HEK293 (cell line): Measurements from ENCODE around the gene HLA-DMB.
A peak's percentile ranks its signal among the peaks of the same experiment; 100 is the strongest.

ENCODE experiments used
- BCL11A ChIP-seq: fragments of 450-650 bp; formaldehyde crosslinking; IDR thresholded peaks from 2 replicates; pipeline ENCODE4 v1.5.1; 2016; ENCODE audit warnings: low read depth, missing biosample characterization, missing genetic modification characterization
- GLI4 ChIP-seq: fragments of 450-650 bp; formaldehyde crosslinking; IDR thresholded peaks from 2 replicates; pipeline ENCODE4 v1.5.1; 2016; ENCODE audit warnings: missing biosample characterization, missing genetic modification characterization
- GLIS2 ChIP-seq: fragments of 450-650 bp; formaldehyde crosslinking; IDR thresholded peaks from 2 replicates; pipeline ENCODE4 v1.5.1; 2016; ENCODE audit warnings: missing biosample characterization, missing genetic modification characterization
- OVOL3 ChIP-seq: fragments of 450-650 bp; formaldehyde crosslinking; IDR thresholded peaks from 2 replicates; pipeline ENCODE4 v1.5.1; 2016; ENCODE audit warnings: missing biosample characterization, missing genetic modification characterization
- REPIN1 ChIP-seq: fragments of 450-650 bp; formaldehyde crosslinking; IDR thresholded peaks from 2 replicates; pipeline ENCODE4 v1.5.1; 2017; ENCODE audit warnings: missing biosample characterization, missing genetic modification characterization, low read depth
- ZFP41 ChIP-seq: fragments of 450-650 bp; formaldehyde crosslinking; IDR thresholded peaks from 2 replicates; pipeline ENCODE4 v1.5.1; 2016; ENCODE audit warnings: missing biosample characterization, missing genetic modification characterization, borderline replicate concordance
- ZNF114 ChIP-seq: fragments of 450-650 bp; formaldehyde crosslinking; IDR thresholded peaks from 2 replicates; pipeline ENCODE4 v1.5.0; 2017; ENCODE audit warnings: missing biosample characterization, missing genetic modification characterization
- ZNF157 ChIP-seq: fragments of 450-650 bp; formaldehyde crosslinking; IDR thresholded peaks from 2 replicates; pipeline ENCODE4 v1.5.1; 2016; ENCODE audit warnings: missing biosample characterization, missing genetic modification characterization
- ZNF2 ChIP-seq: fragments of 450-650 bp; formaldehyde crosslinking; IDR thresholded peaks from 2 replicates; pipeline ENCODE4 v1.5.1; 2016; ENCODE audit warnings: missing biosample characterization, missing genetic modification characterization
- ZNF211 ChIP-seq: fragments of 450-650 bp; formaldehyde crosslinking; IDR thresholded peaks from 2 replicates; pipeline ENCODE4 v1.5.1; 2016; ENCODE audit warnings: low read depth, missing biosample characterization, missing genetic modification characterization
- ZNF23 ChIP-seq: fragments of 450-650 bp; formaldehyde crosslinking; IDR thresholded peaks from 2 replicates; pipeline ENCODE4 v1.5.1; 2016; ENCODE audit warnings: missing biosample characterization, missing genetic modification characterization, borderline replicate concordance
- ZNF24 ChIP-seq: fragments of 450-650 bp; formaldehyde crosslinking; IDR thresholded peaks from 2 replicates; pipeline ENCODE4 v1.5.1; 2016; ENCODE audit warnings: missing biosample characterization, missing genetic modification characterization
- ZNF324 ChIP-seq: fragments of 450-650 bp; formaldehyde crosslinking; IDR thresholded peaks from 2 replicates; pipeline ENCODE4 v1.5.1; 2016; ENCODE audit warnings: missing biosample characterization, missing genetic modification characterization
- ZNF354C ChIP-seq: fragments of 450-650 bp; formaldehyde crosslinking; IDR thresholded peaks from 2 replicates; pipeline ENCODE4 v1.5.1; 2016; ENCODE audit warnings: missing biosample characterization, missing genetic modification characterization, low read depth, borderline replicate concordance
- ZNF530 ChIP-seq: fragments of 450-650 bp; formaldehyde crosslinking; IDR thresholded peaks from 2 replicates; pipeline ENCODE4 v1.5.1; 2016; ENCODE audit warnings: low read depth, missing biosample characterization, missing genetic modification characterization
- ZNF629 ChIP-seq: fragments of 450-650 bp; formaldehyde crosslinking; IDR thresholded peaks from 2 replicates; pipeline ENCODE4 v1.5.1; 2017; ENCODE audit warnings: missing biosample characterization, missing genetic modification characterization
- ZNF654 ChIP-seq: fragments of 450-650 bp; formaldehyde crosslinking; IDR thresholded peaks from 2 replicates; pipeline ENCODE4 v1.5.1; 2016; ENCODE audit warnings: low read depth, missing biosample characterization, missing genetic modification characterization
- ZNF777 ChIP-seq: fragments of 450-650 bp; formaldehyde crosslinking; IDR thresholded peaks from 2 replicates; pipeline ENCODE4 v1.5.1; 2017; ENCODE audit warnings: missing biosample characterization, missing genetic modification characterization, borderline replicate concordance
- ZXDB ChIP-seq: fragments of 450-650 bp; formaldehyde crosslinking; IDR thresholded peaks from 2 replicates; pipeline ENCODE4 v1.5.1; 2016; ENCODE audit warnings: missing biosample characterization, missing genetic modification characterization
- TF ChIP-seq, protein P1 (sequence below): fragments of 450-650 bp; formaldehyde crosslinking; conservative IDR thresholded peaks from 2 replicates; pipeline ENCODE4 v1.5.1; 2016; ENCODE audit warnings: low read depth, missing biosample characterization, missing genetic modification characterization
- TF ChIP-seq, protein P2 (sequence below): fragments of 450-650 bp; formaldehyde crosslinking; IDR thresholded peaks from 2 replicates; pipeline ENCODE4 v1.5.1; 2016; ENCODE audit warnings: missing biosample characterization, missing genetic modification characterization
- TF ChIP-seq, protein P3 (sequence below): fragments of 450-650 bp; formaldehyde crosslinking; IDR thresholded peaks from 2 replicates; pipeline ENCODE4 v1.5.1; 2016; ENCODE audit warnings: missing biosample characterization, missing genetic modification characterization
- TF ChIP-seq, protein P4 (sequence below): fragments of 450-650 bp; formaldehyde crosslinking; IDR thresholded peaks from 2 replicates; pipeline ENCODE4 v1.5.1; 2017; ENCODE audit warnings: missing biosample characterization, missing genetic modification characterization
- TF ChIP-seq, protein P5 (sequence below): fragments of 450-650 bp; formaldehyde crosslinking; IDR thresholded peaks from 2 replicates; pipeline ENCODE4 v1.5.1; 2016; ENCODE audit warnings: missing biosample characterization, missing genetic modification characterization

HLA-DMB gene

DNA sequence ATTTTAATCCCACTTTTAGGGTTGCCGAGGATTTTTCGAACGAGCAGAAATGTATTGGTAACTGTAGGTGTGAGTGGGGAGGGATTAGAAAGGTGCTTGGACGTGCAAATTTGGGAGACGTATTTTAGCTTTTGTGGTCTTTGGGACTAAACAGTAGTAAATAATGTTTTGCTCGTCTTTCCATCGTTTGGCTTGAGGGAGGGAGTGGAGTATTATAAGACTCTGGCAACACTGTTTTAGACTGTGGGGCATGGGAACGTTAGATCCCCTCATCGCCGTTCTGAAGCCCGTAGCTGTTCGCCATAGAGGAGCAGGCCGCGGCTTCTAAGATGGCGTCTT is 30.4 kb upstream of the HLA-DMB start (continued):
- TF ChIP-seq ZXDB (tag by site-specific recombination), result peak; percentile 15; the same call in 1 of the 2 replicates
- TF ChIP-seq REPIN1 (tag by site-specific recombination), result peak; percentile 65; the same call in 1 of the 2 replicates
- no peak for TF ChIP-seq ZFP41 (tag by site-specific recombination)
- no peak for TF ChIP-seq ZNF530 (tag by site-specific recombination)
- no peak for TF ChIP-seq GLIS2 (tag by site-specific recombination)
- TF ChIP-seq, protein P1, sequence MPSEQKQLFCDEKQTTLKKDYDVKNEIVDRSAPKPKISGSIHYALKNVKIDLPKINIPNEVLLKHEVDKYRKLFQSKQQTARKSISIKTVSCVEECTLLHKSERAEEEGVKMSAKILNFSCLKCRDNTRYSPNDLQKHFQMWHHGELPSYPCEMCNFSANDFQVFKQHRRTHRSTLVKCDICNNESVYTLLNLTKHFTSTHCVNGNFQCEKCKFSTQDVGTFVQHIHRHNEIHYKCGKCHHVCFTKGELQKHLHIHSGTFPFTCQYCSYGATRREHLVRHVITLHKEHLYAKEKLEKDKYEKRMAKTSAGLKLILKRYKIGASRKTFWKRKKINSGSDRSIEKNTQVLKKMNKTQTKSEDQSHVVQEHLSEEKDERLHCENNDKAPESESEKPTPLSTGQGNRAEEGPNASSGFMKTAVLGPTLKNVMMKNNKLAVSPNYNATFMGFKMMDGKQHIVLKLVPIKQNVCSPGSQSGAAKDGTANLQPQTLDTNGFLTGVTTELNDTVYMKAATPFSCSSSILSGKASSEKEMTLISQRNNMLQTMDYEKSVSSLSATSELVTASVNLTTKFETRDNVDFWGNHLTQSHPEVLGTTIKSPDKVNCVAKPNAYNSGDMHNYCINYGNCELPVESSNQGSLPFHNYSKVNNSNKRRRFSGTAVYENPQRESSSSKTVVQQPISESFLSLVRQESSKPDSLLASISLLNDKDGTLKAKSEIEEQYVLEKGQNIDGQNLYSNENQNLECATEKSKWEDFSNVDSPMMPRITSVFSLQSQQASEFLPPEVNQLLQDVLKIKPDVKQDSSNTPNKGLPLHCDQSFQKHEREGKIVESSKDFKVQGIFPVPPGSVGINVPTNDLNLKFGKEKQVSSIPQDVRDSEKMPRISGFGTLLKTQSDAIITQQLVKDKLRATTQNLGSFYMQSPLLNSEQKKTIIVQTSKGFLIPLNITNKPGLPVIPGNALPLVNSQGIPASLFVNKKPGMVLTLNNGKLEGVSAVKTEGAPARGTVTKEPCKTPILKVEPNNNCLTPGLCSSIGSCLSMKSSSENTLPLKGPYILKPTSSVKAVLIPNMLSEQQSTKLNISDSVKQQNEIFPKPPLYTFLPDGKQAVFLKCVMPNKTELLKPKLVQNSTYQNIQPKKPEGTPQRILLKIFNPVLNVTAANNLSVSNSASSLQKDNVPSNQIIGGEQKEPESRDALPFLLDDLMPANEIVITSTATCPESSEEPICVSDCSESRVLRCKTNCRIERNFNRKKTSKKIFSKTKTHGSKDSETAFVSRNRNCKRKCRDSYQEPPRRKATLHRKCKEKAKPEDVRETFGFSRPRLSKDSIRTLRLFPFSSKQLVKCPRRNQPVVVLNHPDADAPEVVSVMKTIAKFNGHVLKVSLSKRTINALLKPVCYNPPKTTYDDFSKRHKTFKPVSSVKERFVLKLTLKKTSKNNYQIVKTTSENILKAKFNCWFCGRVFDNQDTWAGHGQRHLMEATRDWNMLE (tag by site-specific recombination), result no peak; the same call in 1 of the 2 replicates
- TF ChIP-seq, protein P2, sequence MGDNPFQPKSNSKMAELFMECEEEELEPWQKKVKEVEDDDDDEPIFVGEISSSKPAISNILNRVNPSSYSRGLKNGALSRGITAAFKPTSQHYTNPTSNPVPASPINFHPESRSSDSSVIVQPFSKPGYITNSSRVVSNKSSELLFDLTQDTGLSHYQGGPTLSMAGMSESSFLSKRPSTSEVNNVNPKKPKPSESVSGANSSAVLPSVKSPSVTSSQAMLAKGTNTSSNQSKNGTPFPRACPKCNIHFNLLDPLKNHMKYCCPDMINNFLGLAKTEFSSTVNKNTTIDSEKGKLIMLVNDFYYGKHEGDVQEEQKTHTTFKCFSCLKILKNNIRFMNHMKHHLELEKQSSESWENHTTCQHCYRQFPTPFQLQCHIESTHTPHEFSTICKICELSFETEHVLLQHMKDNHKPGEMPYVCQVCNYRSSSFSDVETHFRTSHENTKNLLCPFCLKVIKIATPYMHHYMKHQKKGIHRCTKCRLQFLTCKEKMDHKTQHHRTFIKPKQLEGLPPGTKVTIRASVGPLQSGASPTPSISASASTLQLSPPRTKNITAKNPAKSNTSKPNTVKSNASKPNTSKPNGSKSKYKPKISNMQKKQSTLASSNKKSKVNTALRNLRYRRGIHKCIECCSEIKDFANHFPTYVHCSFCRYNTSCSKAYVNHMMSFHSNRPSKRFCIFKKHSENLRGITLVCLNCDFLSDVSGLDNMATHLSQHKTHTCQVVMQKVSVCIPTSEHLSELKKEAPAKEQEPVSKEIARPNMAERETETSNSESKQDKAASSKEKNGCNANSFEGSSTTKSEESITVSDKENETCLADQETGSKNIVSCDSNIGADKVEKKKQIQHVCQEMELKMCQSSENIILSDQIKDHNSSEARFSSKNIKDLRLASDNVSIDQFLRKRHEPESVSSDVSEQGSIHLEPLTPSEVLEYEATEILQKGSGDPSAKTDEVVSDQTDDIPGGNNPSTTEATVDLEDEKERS (tag by site-specific recombination), result no peak
- peak; percentile 72; the same call in 1 of the 2 replicates for TF ChIP-seq ZNF2 (tag by site-specific recombination)
- no peak for TF ChIP-seq ZNF211
- peak; percentile 54; the same call in 1 of the 2 replicates for TF ChIP-seq OVOL3 (tag by site-specific recombination)
- peak; percentile 48; the same call in 1 of the 2 replicates for TF ChIP-seq ZNF324 (tag by site-specific recombination)
- 0 out of 2 replicates have a peak, but pooled peaks have one; percentile 51 for TF ChIP-seq GLI4 (tag by site-specific recombination)
- TF ChIP-seq, protein P3, sequence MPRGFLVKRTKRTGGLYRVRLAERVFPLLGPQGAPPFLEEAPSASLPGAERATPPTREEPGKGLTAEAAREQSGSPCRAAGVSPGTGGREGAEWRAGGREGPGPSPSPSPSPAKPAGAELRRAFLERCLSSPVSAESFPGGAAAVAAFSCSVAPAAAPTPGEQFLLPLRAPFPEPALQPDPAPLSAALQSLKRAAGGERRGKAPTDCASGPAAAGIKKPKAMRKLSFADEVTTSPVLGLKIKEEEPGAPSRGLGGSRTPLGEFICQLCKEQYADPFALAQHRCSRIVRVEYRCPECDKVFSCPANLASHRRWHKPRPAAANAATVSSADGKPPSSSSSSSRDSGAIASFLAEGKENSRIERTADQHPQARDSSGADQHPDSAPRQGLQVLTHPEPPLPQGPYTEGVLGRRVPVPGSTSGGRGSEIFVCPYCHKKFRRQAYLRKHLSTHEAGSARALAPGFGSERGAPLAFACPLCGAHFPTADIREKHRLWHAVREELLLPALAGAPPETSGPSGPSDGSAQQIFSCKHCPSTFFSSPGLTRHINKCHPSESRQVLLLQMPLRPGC (tag by site-specific recombination), result no peak
- no peak for TF ChIP-seq ZNF629 (tag by site-specific recombination)
- TF ChIP-seq, protein P4, sequence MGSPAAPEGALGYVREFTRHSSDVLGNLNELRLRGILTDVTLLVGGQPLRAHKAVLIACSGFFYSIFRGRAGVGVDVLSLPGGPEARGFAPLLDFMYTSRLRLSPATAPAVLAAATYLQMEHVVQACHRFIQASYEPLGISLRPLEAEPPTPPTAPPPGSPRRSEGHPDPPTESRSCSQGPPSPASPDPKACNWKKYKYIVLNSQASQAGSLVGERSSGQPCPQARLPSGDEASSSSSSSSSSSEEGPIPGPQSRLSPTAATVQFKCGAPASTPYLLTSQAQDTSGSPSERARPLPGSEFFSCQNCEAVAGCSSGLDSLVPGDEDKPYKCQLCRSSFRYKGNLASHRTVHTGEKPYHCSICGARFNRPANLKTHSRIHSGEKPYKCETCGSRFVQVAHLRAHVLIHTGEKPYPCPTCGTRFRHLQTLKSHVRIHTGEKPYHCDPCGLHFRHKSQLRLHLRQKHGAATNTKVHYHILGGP (tag by site-specific recombination), result no peak
- TF ChIP-seq ZNF777 (tag by site-specific recombination), result no peak
- TF ChIP-seq, protein P5, sequence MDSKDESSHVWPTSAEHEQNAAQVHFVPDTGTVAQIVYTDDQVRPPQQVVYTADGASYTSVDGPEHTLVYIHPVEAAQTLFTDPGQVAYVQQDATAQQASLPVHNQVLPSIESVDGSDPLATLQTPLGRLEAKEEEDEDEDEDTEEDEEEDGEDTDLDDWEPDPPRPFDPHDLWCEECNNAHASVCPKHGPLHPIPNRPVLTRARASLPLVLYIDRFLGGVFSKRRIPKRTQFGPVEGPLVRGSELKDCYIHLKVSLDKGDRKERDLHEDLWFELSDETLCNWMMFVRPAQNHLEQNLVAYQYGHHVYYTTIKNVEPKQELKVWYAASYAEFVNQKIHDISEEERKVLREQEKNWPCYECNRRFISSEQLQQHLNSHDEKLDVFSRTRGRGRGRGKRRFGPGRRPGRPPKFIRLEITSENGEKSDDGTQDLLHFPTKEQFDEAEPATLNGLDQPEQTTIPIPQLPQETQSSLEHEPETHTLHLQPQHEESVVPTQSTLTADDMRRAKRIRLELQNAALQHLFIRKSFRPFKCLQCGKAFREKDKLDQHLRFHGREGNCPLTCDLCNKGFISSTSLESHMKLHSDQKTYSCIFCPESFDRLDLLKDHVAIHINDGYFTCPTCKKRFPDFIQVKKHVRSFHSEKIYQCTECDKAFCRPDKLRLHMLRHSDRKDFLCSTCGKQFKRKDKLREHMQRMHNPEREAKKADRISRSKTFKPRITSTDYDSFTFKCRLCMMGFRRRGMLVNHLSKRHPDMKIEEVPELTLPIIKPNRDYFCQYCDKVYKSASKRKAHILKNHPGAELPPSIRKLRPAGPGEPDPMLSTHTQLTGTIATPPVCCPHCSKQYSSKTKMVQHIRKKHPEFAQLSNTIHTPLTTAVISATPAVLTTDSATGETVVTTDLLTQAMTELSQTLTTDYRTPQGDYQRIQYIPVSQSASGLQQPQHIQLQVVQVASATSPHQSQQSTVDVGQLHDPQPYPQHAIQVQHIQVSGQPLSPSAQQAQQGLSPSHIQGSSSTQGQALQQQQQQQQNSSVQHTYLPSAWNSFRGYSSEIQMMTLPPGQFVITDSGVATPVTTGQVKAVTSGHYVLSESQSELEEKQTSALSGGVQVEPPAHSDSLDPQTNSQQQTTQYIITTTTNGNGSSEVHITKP (tag by site-specific recombination), result no peak
- no peak for TF ChIP-seq ZNF654 (tag by site-specific recombination)
- TF ChIP-seq BCL11A (tag by site-specific recombination), result no peak
- no peak for TF ChIP-seq ZNF24 (tag by site-specific recombination)
- TF ChIP-seq ZNF114 (tag by site-specific recombination), result no peak
- no peak for TF ChIP-seq ZNF354C
- no peak for TF ChIP-seq ZNF23 (tag by site-specific recombination)
- peak; percentile 42; the same call in 1 of the 2 replicates for TF ChIP-seq ZNF157
